Body of pancreas (tissue), 4 donors: ENCODE measurements around the gene FAM163A. TPM values are rescaled to one million over a fixed set of nuclear protein-coding genes. Genes with fewer than 3 reads are reported as not detected.

Source experiments
- ATAC-seq: fragments of 150-250 bp; one replicate; pipeline ENCODE4 v1.9.1; 2016
- DNase-seq, 4 donors: peaks; one replicate each; pipeline ENCODE4 v3.0.0-alpha.2; 2019
- H3K27ac ChIP-seq, 4 donors: fragments of 200-600 bp; sonication (generic); 1 replicate in 3 of 4; 2 replicates in 1 of 4; pipeline versions ENCODE4 v1.5.1 to v1.6.1; 2016 to 2019; ENCODE audit warnings: mild to moderate bottlenecking in 1 of 4, mixed read lengths in 1 of 4, moderate library complexity in 1 of 4
- H3K27me3 ChIP-seq, 2 donors: fragments of 200-600 bp; sonication (generic); one replicate each; pipeline ENCODE4 v1.6.0; 2016; ENCODE audit warnings: mild to moderate bottlenecking in 1 of 2
- H3K36me3 ChIP-seq, 2 donors: fragments of 200-600 bp; sonication (generic); replicated peaks in 1 of 2; 2 replicates each; pipeline ENCODE4 v1.5.1; 2016; ENCODE audit warnings: low read depth in 2 of 2; ENCODE audit not compliant: insufficient read depth in 1 of 2
- H3K4me1 ChIP-seq: fragments of 200-600 bp; sonication (generic); one replicate; pipeline ENCODE4 v1.6.0; 2016
- H3K4me3 ChIP-seq, 2 donors: fragments of 200-600 bp; sonication (generic); 1 replicate in 1 of 2; 2 replicates in 1 of 2; pipeline ENCODE4 v1.5.1; 2016 to 2019
- H3K9me3 ChIP-seq, 3 donors: fragments of 200-600 bp; sonication (generic); 1 replicate in 2 of 3; 2 replicates in 1 of 3; pipeline ENCODE4 v1.5.1; 2016
- CTCF ChIP-seq, 7 experiments: fragments of 450-650 bp in 4 of 7; fragments of 200-600 bp in 3 of 7; sonication (generic) in 3 of 7; IDR thresholded peaks; one replicate each; pipeline ENCODE4 v1.5.1; 2016 to 2019; ENCODE audit warnings: antibody characterized with exemption in 7 of 7
- POLR2A ChIP-seq, 3 donors: fragments of 450-650 bp; IDR thresholded peaks; one replicate each; pipeline ENCODE4 v1.6.1; 2016; ENCODE audit warnings: antibody characterized with exemption in 3 of 3, mild to moderate bottlenecking in 2 of 3
- WGBS, 2 donors: methylation state at CpG; one replicate each; pipeline ENCODE4 v1.1.5; 2017; 5-methylcytosine and 5-hydroxymethylcytosine counted together
- intact Hi-C: fragments of 100-400 bp; cut with DNase I; formaldehyde crosslinking; loops from one replicate; pipeline ENCODE4 v1.15.1; 2023
- total RNA-seq, 2 donors: library from RNA; depleted of rRNA; stranded (reverse); fragments of >200 nt; gene quantifications; one replicate each; pipeline ENCODE4 v1.1.0, GENCODE V29; 2016

The FAM163A gene
- total RNA-seq, 2 donors from 2014 or later = 0.26 TPM; not detected in 1

GRCh38 chr1:179820226-179820970 is 77.3 kb downstream of the FAM163A start:
- DNase-seq (no peak), ATAC-seq (no peak)
- H3K9me3 ChIP-seq = no peaks in the 10 kb centered on the region
- no peak overlapping the region for H3K27ac ChIP-seq
- H3K27me3 ChIP-seq = no peaks in the 10 kb centered on the region
- intact Hi-C loops = no loop called here
- H3K4me3 ChIP-seq = no peak overlapping the region
- 73 to 81% methylated on average over 7 to 9 of the region's 9 CpGs for WGBS, 2 donors
- TF ChIP-seq POLR2A (IDR thresholded peaks at IDR 0.05) (no peak), CTCF (IDR thresholded peaks at IDR 0.05) (no peak)
- H3K4me1 ChIP-seq = peaks cover 11% of the 10 kb centered on the region
- H3K36me3 ChIP-seq = no peaks in the 10 kb centered on the region

- WGBS, 2 donors = 72 to 78% methylated on average over 9 of the region's 9 CpGs
- intact Hi-C loops = no loop called here
Observed at GRCh38 chr1:179821524-179821923, 78.4 kb downstream of the FAM163A start.

GRCh38 chr1:179822065-179822464 is 79.0 kb downstream of the FAM163A start:
- ATAC-seq = no peak
- H3K9me3 ChIP-seq = no peaks in the 10 kb centered on the region
- DNase-seq = no peak
- TF ChIP-seq CTCF (IDR thresholded peaks at IDR 0.05) (no peak), POLR2A (IDR thresholded peaks at IDR 0.05) (no peak)
- WGBS, 2 donors = 68 to 85% methylated on average over 2 of the region's 2 CpGs
- no peak overlapping the region for H3K27ac ChIP-seq
- H3K4me1 ChIP-seq = no peaks in the 10 kb centered on the region
- no peak overlapping the region for H3K4me3 ChIP-seq
- H3K36me3 ChIP-seq = no peaks in the 10 kb centered on the region
- no peaks in the 10 kb centered on the region for H3K27me3 ChIP-seq
- intact Hi-C loops = no loop called here

More at GRCh38 chr1:179821524-179821923, 78.4 kb downstream of the FAM163A start:
- no peaks in the 10 kb centered on the region for H3K4me1 ChIP-seq
- H3K27ac ChIP-seq = no peak overlapping the region
- ATAC-seq (no peak), DNase-seq (no peak)
- H3K36me3 ChIP-seq = no peaks in the 10 kb centered on the region
- TF ChIP-seq CTCF (IDR thresholded peaks at IDR 0.05) = no peak
- no peak for TF ChIP-seq POLR2A (IDR thresholded peaks at IDR 0.05)
- no peaks in the 10 kb centered on the region for H3K27me3 ChIP-seq
- H3K9me3 ChIP-seq = no peaks in the 10 kb centered on the region
- no peak overlapping the region for H3K4me3 ChIP-seq

- Histone ChIP-seq H3K4me1 (no peaks in the 10 kb centered on the region), H3K4me3 (no peak overlapping the region), H3K36me3 (no peaks in the 10 kb centered on the region), H3K9me3 (no peaks in the 10 kb centered on the region), H3K27ac (no peak overlapping the region), H3K27me3 (no peaks in the 10 kb centered on the region)
- ATAC-seq (no peak), DNase-seq (no peak)
- 80 to 92% methylated on average over 4 of the region's 4 CpGs for WGBS, 2 donors
- intact Hi-C loops = no loop called here
- TF ChIP-seq CTCF (IDR thresholded peaks at IDR 0.05) (no peak), POLR2A (IDR thresholded peaks at IDR 0.05) (no peak)
Observed at GRCh38 chr1:179823693-179824092, 80.6 kb downstream of the FAM163A start.

GRCh38 chr1:179824265-179824664 is 81.2 kb downstream of the FAM163A start:
- intact Hi-C loops = no loop called here
- DNase-seq (no peak), ATAC-seq (no peak)

More at GRCh38 chr1:179824265-179824664, 81.2 kb downstream of the FAM163A start:
- no peaks in the 10 kb centered on the region for H3K9me3 ChIP-seq
- no peaks in the 10 kb centered on the region for H3K27me3 ChIP-seq
- no peaks in the 10 kb centered on the region for H3K4me1 ChIP-seq
- 84 to 85% methylated on average over 5 to 6 of the region's 6 CpGs for WGBS, 2 donors
- no peak overlapping the region for H3K27ac ChIP-seq
- no peaks in the 10 kb centered on the region for H3K36me3 ChIP-seq
- TF ChIP-seq CTCF (IDR thresholded peaks at IDR 0.05) (no peak), POLR2A (IDR thresholded peaks at IDR 0.05) (no peak)
- H3K4me3 ChIP-seq = no peak overlapping the region
